BE2C (cell line): ENCODE results near the gene KLC4.

Experiments
- DNase-seq: peaks from one replicate; pipeline ENCODE4 v3.0.0-alpha.2; 2020
- H3K27me3 ChIP-seq: fragments of 250-450 bp; sonication (Bioruptor Pico); 2 replicates; pipeline ENCODE4 v1.5.1; 2020; ENCODE audit warnings: mild to moderate bottlenecking
- H3K36me3 ChIP-seq: fragments of 250-450 bp; sonication (Bioruptor Pico); 2 replicates; pipeline ENCODE4 v1.5.1; 2020; ENCODE audit warnings: mild to moderate bottlenecking
- H3K4me1 ChIP-seq: fragments of 250-450 bp; sonication (Bioruptor Pico); 2 replicates; pipeline ENCODE4 v1.5.1; 2020
- H3K4me3 ChIP-seq: 2 replicates; pipeline ENCODE4 v1.5.1; 2011; ENCODE audit warnings: low read depth, low read length
- H3K9me3 ChIP-seq: fragments of 250-450 bp; sonication (Bioruptor Pico); 2 replicates; pipeline ENCODE4 v1.5.1; 2020
- CTCF ChIP-seq: IDR thresholded peaks from 2 replicates; pipeline ENCODE4 v1.5.1; 2012; ENCODE audit warnings: mild to moderate bottlenecking, low read depth, low read length

Gene KLC4

GRCh38 chr6:43088654-43089056 lies 29.2 kb downstream of the KLC4 start:
- H3K9me3 ChIP-seq = no peaks in the 10 kb centered on the region
- no peak overlapping the region for H3K4me3 ChIP-seq
- no peak for DNase-seq
- H3K27me3 ChIP-seq = no peaks in the 10 kb centered on the region
- peaks cover 9% of the 10 kb centered on the region for H3K4me1 ChIP-seq
- H3K36me3 ChIP-seq = no peaks in the 10 kb centered on the region
- TF ChIP-seq CTCF = no peak

- H3K4me3 ChIP-seq = no peak overlapping the region
These were observed 30.0 kb downstream of the KLC4 start for GRCh38 chr6:43089467-43089866.

GRCh38 chr6:43089874-43090558 lies 30.6 kb downstream of the KLC4 start:
- no peaks in the 10 kb centered on the region for H3K9me3 ChIP-seq
- no peak for TF ChIP-seq CTCF
- H3K36me3 ChIP-seq = no peaks in the 10 kb centered on the region
- H3K27me3 ChIP-seq = no peaks in the 10 kb centered on the region
- H3K4me1 ChIP-seq = peaks cover 9% of the 10 kb centered on the region
- no peak for DNase-seq
- no peak overlapping the region for H3K4me3 ChIP-seq

More at GRCh38 chr6:43089467-43089866, 30.0 kb downstream of the KLC4 start:
- no peaks in the 10 kb centered on the region for H3K27me3 ChIP-seq
- DNase-seq = no peak
- no peaks in the 10 kb centered on the region for H3K9me3 ChIP-seq
- H3K36me3 ChIP-seq = no peaks in the 10 kb centered on the region
- no peak for TF ChIP-seq CTCF
- peaks cover 9% of the 10 kb centered on the region for H3K4me1 ChIP-seq

- no peak for DNase-seq
- Histone ChIP-seq H3K36me3 (no peaks in the 10 kb centered on the region), H3K4me3 (no peak overlapping the region), H3K4me1 (peaks cover 9% of the 10 kb centered on the region), H3K9me3 (no peaks in the 10 kb centered on the region), H3K27me3 (no peaks in the 10 kb centered on the region)
- TF ChIP-seq CTCF = no peak
These were observed 31.1 kb downstream of the KLC4 start for GRCh38 chr6:43090559-43090956.

GRCh38 chr6:43091020-43091419 lies 31.6 kb downstream of the KLC4 start:
- DNase-seq = no peak
- TF ChIP-seq CTCF = no peak
- H3K36me3 ChIP-seq = no peaks in the 10 kb centered on the region
- no peak overlapping the region for H3K4me3 ChIP-seq
- H3K27me3 ChIP-seq = no peaks in the 10 kb centered on the region
- H3K9me3 ChIP-seq = no peaks in the 10 kb centered on the region
- peaks cover 9% of the 10 kb centered on the region for H3K4me1 ChIP-seq

- no peaks in the 10 kb centered on the region for H3K36me3 ChIP-seq
- peaks cover 9% of the 10 kb centered on the region for H3K4me1 ChIP-seq
- TF ChIP-seq CTCF = no peak
These were observed 32.1 kb downstream of the KLC4 start for GRCh38 chr6:43091436-43091991.

More at GRCh38 chr6:43091436-43091991, 32.1 kb downstream of the KLC4 start:
- Histone ChIP-seq H3K9me3 (no peaks in the 10 kb centered on the region), H3K27me3 (no peaks in the 10 kb centered on the region), H3K4me3 (no peak overlapping the region)
- DNase-seq = no peak
